Omental fat pad (tissue), 4 donors: Measurements from ENCODE around the gene AP2A2. TPM values are rescaled to one million over a fixed set of nuclear protein-coding genes. Genes with fewer than 3 reads are reported as not detected.

ENCODE experiments used
- ATAC-seq: fragments of 150-250 bp; one replicate; pipeline ENCODE4 v1.9.1; 2016; ENCODE audit warnings: mild to moderate bottlenecking, moderate library complexity; ENCODE audit not compliant: low FRiP score
- DNase-seq: peaks from one replicate; pipeline ENCODE4 v3.0.0-alpha.2; 2019; ENCODE audit warnings: low spot score
- CTCF ChIP-seq, 3 donors: fragments of 450-650 bp; IDR thresholded peaks; one replicate each; pipeline ENCODE4 v1.5.1; 2016 to 2017; ENCODE audit warnings: antibody characterized with exemption in 3 of 3, mild to moderate bottlenecking in 3 of 3, moderate library complexity in 2 of 3
- total RNA-seq, 4 donors: library from RNA; depleted of rRNA; stranded (reverse); fragments of >200 nt; gene quantifications; one replicate each; pipeline ENCODE4 v1.1.0, GENCODE V29; 2016

The AP2A2 gene
- total RNA-seq, 4 donors from 2014 or later = 68.4 to 126 (median 99.2) TPM

GRCh38 chr11:961921-962320 lies 36.3 kb downstream of the AP2A2 start:
- DNase-seq (no peak), ATAC-seq (no peak)
- no peak for TF ChIP-seq CTCF (IDR thresholded peaks at IDR 0.05)

DNA sequence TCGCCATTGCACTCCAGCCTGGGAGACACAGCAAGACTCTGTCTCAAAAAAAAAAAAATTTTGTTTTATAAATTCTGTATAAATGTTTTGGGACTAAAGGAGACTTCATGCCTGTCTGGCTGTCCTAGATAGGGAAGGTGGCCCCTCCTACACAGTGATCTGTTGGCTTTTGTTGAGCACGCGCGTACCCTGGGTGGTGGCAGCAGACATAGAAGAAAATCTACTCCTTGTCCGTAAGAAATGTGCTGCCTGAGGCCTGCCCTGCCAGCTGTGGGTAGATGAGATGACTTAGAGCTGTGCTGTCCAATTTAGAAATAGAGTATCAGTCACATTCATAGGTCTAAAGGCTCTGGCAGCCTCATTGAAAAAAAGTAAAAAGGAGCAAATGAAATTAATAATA lies 37.0 kb downstream of the AP2A2 start:
- ATAC-seq = no peak
- no peak for DNase-seq
- TF ChIP-seq CTCF (IDR thresholded peaks at IDR 0.05) = no peak

DNA sequence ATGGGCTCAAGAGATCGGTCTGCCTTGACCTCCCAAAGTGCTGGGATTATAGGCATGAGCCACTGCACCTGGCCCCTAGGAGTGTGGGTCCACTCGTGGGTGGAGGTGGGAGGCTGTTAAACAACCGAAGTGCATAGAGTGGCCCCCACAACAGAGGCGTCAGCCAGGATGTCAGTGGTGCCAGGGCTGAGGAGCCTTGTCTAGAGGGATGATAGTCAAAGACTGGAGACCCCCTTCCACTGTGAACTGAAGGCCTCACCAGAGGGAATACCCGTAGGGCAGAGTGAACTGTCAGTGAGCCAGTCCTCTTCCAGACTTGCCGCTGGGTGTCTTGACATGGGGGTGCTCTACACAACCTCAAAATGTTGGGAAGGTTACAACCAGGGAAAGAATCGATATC lies 38.2 kb downstream of the AP2A2 start:
- ATAC-seq = no peak
- no peak for DNase-seq
- TF ChIP-seq CTCF (IDR thresholded peaks at IDR 0.05) = no peak

- DNase-seq (no peak), ATAC-seq (no peak)
- TF ChIP-seq CTCF (IDR thresholded peaks at IDR 0.05) = no peak
Measured at GRCh38 chr11:965206-965775, 39.6 kb downstream of the AP2A2 start.

- no peak for ATAC-seq
- DNase-seq = no peak
- no peak for TF ChIP-seq CTCF (IDR thresholded peaks at IDR 0.05)
Measured at GRCh38 chr11:967995-968751, 42.5 kb downstream of the AP2A2 start.

DNA sequence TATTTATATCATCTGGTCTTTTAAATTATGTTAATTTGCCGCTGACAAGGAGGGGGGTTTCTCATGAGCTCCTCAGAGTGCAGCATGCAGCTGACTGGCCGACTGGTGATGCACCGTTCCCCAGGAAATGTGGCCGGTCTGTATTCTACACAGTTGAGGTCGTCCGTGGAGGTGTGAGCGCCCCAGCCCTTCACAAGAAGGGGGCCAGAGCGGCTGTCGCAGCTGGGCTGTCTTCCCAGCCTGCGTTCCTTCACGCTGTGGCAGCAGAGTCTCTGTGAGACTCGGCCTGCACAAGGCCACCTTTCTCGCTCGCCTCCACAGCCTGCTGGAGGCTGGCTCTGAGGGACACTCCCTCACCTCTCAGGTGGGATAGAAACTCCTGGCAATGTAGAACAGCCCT lies 43.2 kb downstream of the AP2A2 start:
- DNase-seq = no peak
- no peak for ATAC-seq
- TF ChIP-seq CTCF (IDR thresholded peaks at IDR 0.05) = no peak

- DNase-seq (no peak), ATAC-seq (no peak)
- no peak for TF ChIP-seq CTCF (IDR thresholded peaks at IDR 0.05)
Measured at GRCh38 chr11:969651-970205, 44.1 kb downstream of the AP2A2 start.
